Karpas-422 (cell line): ENCODE results near the gene RXYLT1. TPM values are rescaled to one million over a fixed set of nuclear protein-coding genes. Genes with fewer than 3 reads are reported as not detected.
"Not testable (repeated sequence)": the region's sequence is repeated elsewhere in the genome, so short reads cannot be mapped to it uniquely, and the experiment has no call there.

Experiments used
- DNase-seq: peaks from one replicate; pipeline ENCODE4 v3.0.0-alpha.2; 2015
- H2AFZ ChIP-seq: fragments of 200-600 bp; sonication (generic); 2 replicates; pipeline ENCODE4 v1.6.1; 2014; ENCODE audit warnings: antibody characterized with exemption, low read length, mixed read lengths
- H3K27ac ChIP-seq: fragments of 200-600 bp; sonication (generic); 2 replicates; pipeline ENCODE4 v1.5.1; 2014; ENCODE audit warnings: mild to moderate bottlenecking, low read length, moderate library complexity
- H3K27me3 ChIP-seq: fragments of 200-600 bp; sonication (generic); 2 replicates; pipeline ENCODE4 v1.6.1; 2014; ENCODE audit warnings: low read length, mixed read lengths
- H3K36me3 ChIP-seq: fragments of 200-600 bp; sonication (generic); 2 replicates; pipeline ENCODE4 v1.6.1; 2014; ENCODE audit warnings: low read length, mixed read lengths; ENCODE audit not compliant: insufficient read depth
- H3K4me1 ChIP-seq: fragments of 200-600 bp; sonication (generic); 2 replicates; pipeline ENCODE4 v1.6.1; 2014; ENCODE audit warnings: mild to moderate bottlenecking, low read length, mixed read lengths
- H3K4me2 ChIP-seq: fragments of 200-600 bp; sonication (generic); 2 replicates; pipeline ENCODE4 v1.6.1; 2014; ENCODE audit warnings: low read length, low read depth, mild to moderate bottlenecking; ENCODE audit not compliant: poor library complexity, severe bottlenecking
- H3K4me3 ChIP-seq: fragments of 200-600 bp; sonication (generic); 2 replicates; pipeline ENCODE4 v1.5.1; 2014; ENCODE audit warnings: mild to moderate bottlenecking, antibody characterized with exemption, low read length, mixed read lengths
- H3K79me2 ChIP-seq: fragments of 200-600 bp; sonication (generic); 2 replicates; pipeline ENCODE4 v1.6.1; 2014; ENCODE audit warnings: mild to moderate bottlenecking, low read length, mixed read lengths
- H3K9ac ChIP-seq: fragments of 200-600 bp; sonication (generic); 2 replicates; pipeline ENCODE4 v1.6.0; 2014; ENCODE audit warnings: low read length
- H3K9me2 ChIP-seq: fragments of 200-600 bp; sonication (generic), shearing (Covaris generic); replicated peaks from 2 replicates; pipeline ENCODE4 v1.6.0; 2014; ENCODE audit warnings: mild to moderate bottlenecking, low read length, moderate library complexity; ENCODE audit not compliant: insufficient read depth
- H3K9me3 ChIP-seq: fragments of 300-700, 200-600 bp; sonication (generic); 2 replicates; pipeline ENCODE4 v1.6.1; 2014; ENCODE audit warnings: low read length, mixed read lengths
- H4K20me1 ChIP-seq: fragments of 200-600 bp; sonication (generic); 2 replicates; pipeline ENCODE4 v1.6.1; 2014; ENCODE audit warnings: mild to moderate bottlenecking, antibody characterized with exemption, low read length, low read depth; ENCODE audit not compliant: insufficient read depth
- total RNA-seq: library from RNA; depleted of rRNA; stranded (reverse); fragments of >200 nt; shearing (Covaris generic); gene quantifications from 2 replicates; pipeline ENCODE4 v1.2.3, GENCODE V29; 2014; ENCODE audit warnings: low replicate concordance

Gene RXYLT1
- total RNA-seq, 1 experiment from 2014 or later, result 31.3 TPM

DNA sequence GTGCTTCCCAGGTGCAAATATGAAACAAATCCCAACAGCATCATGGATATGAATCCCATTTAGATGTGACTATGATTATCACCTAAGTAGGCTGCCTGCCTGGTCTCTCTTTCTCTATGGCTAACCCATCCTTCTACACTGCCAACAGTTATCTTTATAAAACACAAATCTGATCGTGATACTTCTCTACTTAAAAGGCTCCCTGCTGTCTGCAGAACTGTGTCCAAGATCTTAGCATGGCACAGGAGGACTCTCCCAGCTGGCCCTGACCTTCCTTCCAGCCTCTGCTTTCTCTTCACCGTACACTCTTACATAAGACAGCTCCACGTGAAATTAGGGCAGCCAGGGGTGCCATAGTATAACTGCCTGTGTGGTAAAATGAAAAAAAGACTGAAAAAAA is 61.3 kb downstream of the RXYLT1 start:
- peaks cover 14% of the 10 kb centered on the region; the same call in 1 of the 2 replicates for H3K4me1 ChIP-seq
- no peaks in the 10 kb centered on the region for H3K79me2 ChIP-seq
- no peak overlapping the region for H3K9ac ChIP-seq
- H3K4me3 ChIP-seq, result no peak overlapping the region
- H3K27ac ChIP-seq, result no peak overlapping the region
- no peaks in the 10 kb centered on the region for H3K27me3 ChIP-seq
- no peak overlapping the region for H2AFZ ChIP-seq
- DNase-seq, result no peak
- H3K9me2 ChIP-seq, result no peaks in the 10 kb centered on the region
- no peaks in the 10 kb centered on the region for H4K20me1 ChIP-seq
- no peak overlapping the region for H3K4me2 ChIP-seq
- H3K9me3 ChIP-seq, result no peaks in the 10 kb centered on the region
- H3K36me3 ChIP-seq, result no peaks in the 10 kb centered on the region

GRCh38 chr12:63841571-63841970 is 61.9 kb downstream of the RXYLT1 start:
- no peak overlapping the region for H3K4me2 ChIP-seq
- peaks cover 14% of the 10 kb centered on the region; the same call in 1 of the 2 replicates for H3K4me1 ChIP-seq
- no peak for DNase-seq
- no peaks in the 10 kb centered on the region for H4K20me1 ChIP-seq
- no peak overlapping the region for H3K9ac ChIP-seq
- no peaks in the 10 kb centered on the region for H3K36me3 ChIP-seq
- no peak overlapping the region for H3K27ac ChIP-seq
- H3K9me3 ChIP-seq, result no peaks in the 10 kb centered on the region
- no peak overlapping the region for H2AFZ ChIP-seq
- no peaks in the 10 kb centered on the region for H3K9me2 ChIP-seq
- no peak overlapping the region for H3K4me3 ChIP-seq
- no peaks in the 10 kb centered on the region for H3K27me3 ChIP-seq
- H3K79me2 ChIP-seq, result no peaks in the 10 kb centered on the region

GRCh38 chr12:63842750-63843149 is 63.0 kb downstream of the RXYLT1 start:
- H3K9me2 ChIP-seq, DNase-seq, H3K79me2 ChIP-seq, H3K9ac ChIP-seq, H3K4me3 ChIP-seq, H3K36me3 ChIP-seq, H3K4me2 ChIP-seq, H3K9me3 ChIP-seq, H3K27ac ChIP-seq, H3K27me3 ChIP-seq, H4K20me1 ChIP-seq, H2AFZ ChIP-seq: not testable (repeated sequence)
- H3K4me1 ChIP-seq, result peaks cover 14% of the 10 kb centered on the region; the same call in 1 of the 2 replicates

DNA sequence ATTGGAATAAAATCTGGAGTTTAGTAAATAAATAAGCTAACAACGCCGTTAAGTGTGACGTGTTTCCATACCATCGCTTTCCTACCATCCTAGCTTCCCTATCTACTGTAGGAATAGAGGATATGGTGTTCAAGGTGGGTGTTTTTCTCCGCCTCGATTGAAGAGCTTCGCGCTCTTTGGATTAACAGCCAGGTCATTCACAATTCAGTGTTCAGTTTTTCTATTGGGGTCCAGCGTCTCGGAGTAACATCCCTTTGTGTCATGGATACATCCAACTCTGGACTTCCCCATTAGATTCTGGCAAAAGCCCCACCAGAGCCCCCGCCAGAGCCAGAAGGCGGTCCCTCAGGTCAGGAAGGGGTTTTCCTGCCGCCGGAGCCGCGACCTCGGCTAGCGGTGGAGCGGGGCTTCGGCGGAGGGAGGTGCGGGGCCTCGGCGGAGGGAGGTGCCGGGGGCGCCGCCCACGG is 63.6 kb downstream of the RXYLT1 start:
- peak overlapping the region; percentile 20; the same call in 1 of the 2 replicates for H3K9ac ChIP-seq
- no peak overlapping the region for H3K27ac ChIP-seq
- H3K79me2 ChIP-seq, result no peaks in the 10 kb centered on the region
- peak overlapping the region; percentile 78; the same call in 1 of the 2 replicates for H2AFZ ChIP-seq
- H3K4me2 ChIP-seq, result peak overlapping the region; percentile 77
- H3K36me3 ChIP-seq, result no peaks in the 10 kb centered on the region
- H3K4me1 ChIP-seq, result peaks cover 14% of the 10 kb centered on the region; the same call in 1 of the 2 replicates
- H3K9me2 ChIP-seq, result no peaks in the 10 kb centered on the region
- peak overlapping the region; percentile 68 for H3K4me3 ChIP-seq
- no peaks in the 10 kb centered on the region for H4K20me1 ChIP-seq
- no peaks in the 10 kb centered on the region for H3K27me3 ChIP-seq
- no peaks in the 10 kb centered on the region for H3K9me3 ChIP-seq
- no peak for DNase-seq

GRCh38 chr12:63843721-63844390 is 64.1 kb downstream of the RXYLT1 start:
- H3K9me2 ChIP-seq, result no peaks in the 10 kb centered on the region
- H3K4me3 ChIP-seq, result peak overlapping the region; percentile 68
- H4K20me1 ChIP-seq, result no peaks in the 10 kb centered on the region
- H3K4me1 ChIP-seq, result peaks cover 14% of the 10 kb centered on the region; the same call in 1 of the 2 replicates
- DNase-seq, result peak; percentile 93
- no peak overlapping the region for H3K27ac ChIP-seq
- peak overlapping the region; percentile 77 for H3K4me2 ChIP-seq
- H3K79me2 ChIP-seq, result no peaks in the 10 kb centered on the region
- H2AFZ ChIP-seq, result peak overlapping the region; percentile 78
- no peaks in the 10 kb centered on the region for H3K27me3 ChIP-seq
- H3K36me3 ChIP-seq, result no peaks in the 10 kb centered on the region
- no peaks in the 10 kb centered on the region for H3K9me3 ChIP-seq
- H3K9ac ChIP-seq, result peak overlapping the region; percentile 52

GRCh38 chr12:63844391-63845341 is 65.0 kb downstream of the RXYLT1 start, which contains the start of gene SRGAP1:
Gene SRGAP1 (plus strand): TSS chr12:63844700. CDS start chr12:63844817, 117 bp downstream.
- Histone ChIP-seq H3K9me3 (no peaks in the 10 kb centered on the region), H3K79me2 (no peaks in the 10 kb centered on the region)
- DNase-seq, result no peak

GRCh38 chr12:63845726-63846125 is 66.0 kb downstream of the RXYLT1 start:
- Histone ChIP-seq H3K4me2 (no peak overlapping the region), H2AFZ (no peak overlapping the region), H3K27ac (no peak overlapping the region), H4K20me1 (no peaks in the 10 kb centered on the region), H3K9me2 (no peaks in the 10 kb centered on the region), H3K9ac (no peak overlapping the region), H3K79me2 (no peaks in the 10 kb centered on the region), H3K9me3 (no peaks in the 10 kb centered on the region), H3K4me1 (peaks cover 14% of the 10 kb centered on the region; the same call in 1 of the 2 replicates), H3K27me3 (no peaks in the 10 kb centered on the region), H3K4me3 (no peak overlapping the region), H3K36me3 (no peaks in the 10 kb centered on the region)
- no peak for DNase-seq

More at GRCh38 chr12:63844391-63845341, 65.0 kb downstream of the RXYLT1 start, which contains the start of gene SRGAP1:
- no peaks in the 10 kb centered on the region for H4K20me1 ChIP-seq
- no peaks in the 10 kb centered on the region for H3K27me3 ChIP-seq
- no peaks in the 10 kb centered on the region for H3K36me3 ChIP-seq
- peak within 1 kb of the TSS; percentile 68 for H3K4me3 ChIP-seq
- H2AFZ ChIP-seq, result peak within 1 kb of the TSS; percentile 78
- peaks cover 14% of the 10 kb centered on the region; the same call in 1 of the 2 replicates for H3K4me1 ChIP-seq
- peak within 1 kb of the TSS; percentile 52 for H3K9ac ChIP-seq
- peak within 1 kb of the TSS; percentile 77 for H3K4me2 ChIP-seq
- H3K9me2 ChIP-seq, result no peaks in the 10 kb centered on the region
- H3K27ac ChIP-seq, result no peak within 1 kb of the TSS
